HepG2 (cell line): ENCODE data around the gene CERS1. TPM values are rescaled to one million over a fixed set of nuclear protein-coding genes. Genes with fewer than 3 reads are reported as not detected.

Source experiments
- ATAC-seq: fragments of 200-7000 bp; cut with Tn5 transposase; 3 replicates; pipeline ENCODE4 v1.9.1; 2020; ENCODE audit warnings: mild to moderate bottlenecking, moderate library complexity
- BruUV-seq: library from RNA; stranded (reverse); fragments of 400-500 nt; replicated peaks from 2 replicates; lab custom pipeline; 2021; lab: Mats Ljungman, UMichigan
- CTCF ChIA-PET: fragments of 300-600 bp; formaldehyde crosslinking; extraction: SDS; loops from one replicate; lab custom pipeline; 2021; ENCODE audit warnings: low total read pairs, inconsistent platforms, low intra/inter-chr PET ratio; lab: Yijun Ruan, JAX
- POLR2A ChIA-PET: fragments of 350-600 bp; sonication (Branson Sonifier 250); formaldehyde crosslinking; loops from one replicate; lab custom pipeline; 2020; ENCODE audit warnings: antibody characterized with exemption, inconsistent platforms; lab: Yijun Ruan, JAX
- DNase-seq: peaks from one replicate; pipeline ENCODE4 v3.0.0-alpha.2; 2015; ENCODE audit warnings: low spot score
- FAIRE-seq: peaks from 3 replicates; lab custom pipeline; 2011; peaks lifted over from hg19 to GRCh38; lab: Jason Lieb, UNC
- H2AFZ ChIP-seq: one replicate; pipeline ENCODE4 v1.6.1; 2011; ENCODE audit warnings: low read length, inconsistent platforms
- H3K27ac ChIP-seq: fragments of 300-600 bp; 3 replicates; pipeline ENCODE4 v1.8.0; 2011; ENCODE audit warnings: mixed run types, mild to moderate bottlenecking, mixed read lengths, low read length, inconsistent platforms; ENCODE audit not compliant: insufficient read depth; ENCODE audit errors: extremely low read length
- H3K27me3 ChIP-seq, 2 experiments: fragments of 200-600 bp in 1 of 2; 2 replicates in 1 of 2; 3 replicates in 1 of 2; pipeline versions ENCODE4 v1.6.0 to v1.8.0; 2011; ENCODE audit warnings: low read length in 2 of 2, mild to moderate bottlenecking in 2 of 2, moderate library complexity in 2 of 2, inconsistent platforms in 1 of 2; ENCODE audit not compliant: insufficient read depth in 2 of 2, control insufficient read depth in 1 of 2
- H3K36me3 ChIP-seq, 2 experiments: fragments of 200-600 bp in 1 of 2; replicated peaks in 1 of 2; 2 replicates in 1 of 2; 3 replicates in 1 of 2; pipeline versions ENCODE4 v1.5.1 to v1.8.0; 2011; ENCODE audit warnings: low read length in 2 of 2, inconsistent platforms in 1 of 2; ENCODE audit not compliant: insufficient read depth in 2 of 2, control insufficient read depth in 1 of 2
- H3K4me1 ChIP-seq: 2 replicates; pipeline ENCODE4 v1.5.1; 2012; ENCODE audit warnings: low read length, inconsistent platforms; ENCODE audit not compliant: insufficient read depth
- H3K4me2 ChIP-seq: 2 replicates; pipeline ENCODE4 v1.6.0; 2011; ENCODE audit warnings: low read depth, low read length, inconsistent platforms
- H3K4me3 ChIP-seq, 3 experiments: fragments of 200-600 bp in 1 of 3; sonication (generic), shearing (Covaris generic) in 1 of 3; replicated peaks in 1 of 3; 2 replicates each; pipeline ENCODE4 v1.5.1; 2011 to 2016; ENCODE audit warnings: low read length in 3 of 3, inconsistent platforms in 2 of 3, low read depth in 2 of 3, mild to moderate bottlenecking in 2 of 3, control low read depth in 1 of 3, mixed read lengths in 1 of 3; ENCODE audit not compliant: insufficient read depth in 1 of 3
- H3K79me2 ChIP-seq: one replicate; pipeline ENCODE4 v1.6.1; 2011; ENCODE audit warnings: low read length, inconsistent platforms; ENCODE audit not compliant: insufficient read depth
- H3K9ac ChIP-seq: 2 replicates; pipeline ENCODE4 v1.6.0; 2011; ENCODE audit warnings: mild to moderate bottlenecking, low read depth, low read length, inconsistent platforms; ENCODE audit not compliant: insufficient read depth
- H3K9me3 ChIP-seq: 2 replicates; pipeline ENCODE4 v1.5.1; 2012; ENCODE audit warnings: mild to moderate bottlenecking, low read length
- H4K20me1 ChIP-seq: 2 replicates; pipeline ENCODE4 v1.6.0; 2011; ENCODE audit warnings: inconsistent platforms, mild to moderate bottlenecking, low read length, moderate library complexity; ENCODE audit not compliant: insufficient read depth
- AGO2 ChIP-seq: fragments of 200-400 bp; formaldehyde crosslinking; optimal IDR thresholded peaks from 2 replicates; pipeline ENCODE3; 2017; ENCODE audit warnings: mild to moderate bottlenecking, low read depth, low read length, moderate library complexity
- ERF ChIP-seq: IDR thresholded peaks from 2 replicates; pipeline ENCODE4 v1.6.1; 2018; ENCODE audit warnings: missing biosample characterization, missing genetic modification reagents
- PRDM4 ChIP-seq: sonication (generic); formaldehyde crosslinking; IDR thresholded peaks from 2 replicates; pipeline ENCODE4 v1.9.0; 2021; ENCODE audit warnings: missing genetic modification reagents, borderline replicate concordance
- RORA ChIP-seq: sonication (generic); formaldehyde crosslinking; IDR thresholded peaks from 2 replicates; pipeline ENCODE4 v1.5.0; 2020; ENCODE audit warnings: mild to moderate bottlenecking, missing genetic modification reagents, moderate library complexity
- ZNF552 ChIP-seq: sonication (generic); formaldehyde crosslinking; IDR thresholded peaks from 2 replicates; pipeline ENCODE4 v1.9.0; 2022; ENCODE audit warnings: missing genetic modification reagents, mild to moderate bottlenecking, borderline replicate concordance
- WGBS: methylation state at CpG from one replicate; pipeline ENCODE4 v1.1.6; 2017; ENCODE audit warnings: low lambda C conversion rate; 5-methylcytosine and 5-hydroxymethylcytosine counted together
- in situ Hi-C: cut with HindIII; loops from 2 replicates; pipeline ENCODE4 v1.10.0; 2017; ENCODE audit warnings: low pct_unique_long_range_greater_than_20kb; ENCODE audit not compliant: extremely low pct_ligation_motif_present
- intact Hi-C: fragments of 100-400 bp; cut with micrococcal nuclease; formaldehyde crosslinking; loops from one replicate; pipeline ENCODE4 v1.10.0; 2022; ENCODE audit not compliant: unreplicated experiment
- polyA plus RNA-seq, 8 experiments: library from polyadenylated mRNA; depleted of rRNA in 3 of 8; stranded (reverse) in 7 of 8; unstranded in 1 of 8; fragments of >200 nt; fragmentation: Illumina TruSeq in 4 of 8; extraction: Trizol in 4 of 8; gene quantifications; 2 replicates each; pipeline versions ENCODE4 v1.2.1 to v1.2.3, GENCODE V29; 2011 to 2016; ENCODE audit warnings: low read depth in 4 of 8, missing spikeins in 1 of 8, mixed read lengths in 1 of 8; ENCODE audit not compliant: insufficient read depth in 1 of 8
- total RNA-seq, 5 experiments: library from RNA; depleted of rRNA; stranded (reverse); fragments of >200 nt; fragmentation: Illumina TruSeq; extraction: Trizol; gene quantifications; 2 replicates each; pipeline ENCODE4 v1.2.3, GENCODE V29; 2016; ENCODE audit warnings: low read depth in 1 of 5

CERS1 gene
- total and polyA plus RNA-seq, 2 of the 13 experiments (the other 11 are each of a cell fraction or from before 2014, with no cell fraction given) = 4.6 to 9.8 TPM

- Histone ChIP-seq H2AFZ (no peak overlapping the region), H3K9ac (no peak overlapping the region), H3K27me3 (no peaks in the 10 kb centered on the region), H3K79me2 (no peaks in the 10 kb centered on the region), H3K4me2 (no peak overlapping the region), H4K20me1 (no peaks in the 10 kb centered on the region), H3K9me3 (no peaks in the 10 kb centered on the region), H3K27ac (no peak overlapping the region), H3K4me3 (no peak overlapping the region), H3K4me1 (peaks cover 12% of the 10 kb centered on the region), H3K36me3 (peaks cover 2 to 5% of the 10 kb centered on the region in 2 experiments; a peak in 2 of 5 replicates)
- ChIA-PET POLR2A (no interaction called here), CTCF (no interaction called here)
- no peak for DNase-seq
- TF ChIP-seq AGO2 (peak; percentile 27), PRDM4 (no peak), ZNF552 (CRISPR knock-in tag) (no peak), RORA (CRISPR knock-in tag) (no peak), ERF (CRISPR knock-in tag) (no peak)
- no peak for FAIRE-seq
- intact Hi-C loops = no loop called here
- no TSS peak for BruUV-seq
- in situ Hi-C loops = no loop called here
- WGBS = 93% methylated on average over 20 of the region's 25 CpGs
- no peak; the same call in 2 of the 3 replicates for ATAC-seq
Measured at GRCh38 chr19:18878058-18878797, 17.7 kb downstream of the CERS1 start.
